ENCODE results near the gene AHDC1.

AHDC1 gene

GRCh38 chr1:27509127-27510080, 94.5 kb downstream of the AHDC1 start:
- Histone ChIP-seq H3K27me3 (ENCODE audit: insufficient read depth, low read length, poor library complexity) (no peaks in the 10 kb centered on the region), H3K79me1 (ENCODE audit: low read length) (no peaks in the 10 kb centered on the region), H2BK5ac (ENCODE audit: low read length) (no peak overlapping the region), H2AK5ac (ENCODE audit: low read length) (no peak overlapping the region), H3K4me1 (ENCODE audit: control insufficient read depth, low read depth, low read length) (no peaks in the 10 kb centered on the region), H2BK15ac (replicated peaks; ENCODE audit: low read depth) (no peak overlapping the region), H4K8ac (ENCODE audit: low read depth, low read length) (no peak overlapping the region), H2BK120ac (ENCODE audit: low read depth, low read length) (no peak overlapping the region), H3K23ac (ENCODE audit: low read length) (no peak overlapping the region), H3K18ac (ENCODE audit: low read length) (no peak overlapping the region), H3K4ac (ENCODE audit: low read depth, low read length) (no peak overlapping the region), H3K4me2 (ENCODE audit: low read length) (no peak overlapping the region), H3K79me2 (ENCODE audit: control insufficient read depth, insufficient read depth, low read length) (no peaks in the 10 kb centered on the region), H3K56ac (ENCODE audit: low read length) (peak overlapping the region; percentile 17), H3K36me3 (ENCODE audit: control insufficient read depth, insufficient read depth, low read length) (no peaks in the 10 kb centered on the region), H3K9ac (ENCODE audit: low read length) (no peak overlapping the region), H4K5ac (ENCODE audit: low read length) (no peak overlapping the region), H3K27ac (ENCODE audit: low read depth, low read length) (no peak overlapping the region), H3K4me3 (ENCODE audit: low read length) (no peak overlapping the region)
- WGBS (ENCODE audit: extremely low coverage, insufficient coverage, low lambda C conversion rate): no CpG with 5 or more reads among the region's 9 CpGs
- DNase-seq: no peak

- peak; percentile 84 for DNase-seq
- H3K23ac ChIP-seq (ENCODE audit: low read length): no peak overlapping the region
Measured at GRCh38 chr1:27507960-27508665, 95.8 kb downstream of the AHDC1 start.

GRCh38 chr1:27506703-27507102, 97.2 kb downstream of the AHDC1 start:
- H2AK5ac ChIP-seq (ENCODE audit: low read length): no peak overlapping the region
- H3K4me2 ChIP-seq (ENCODE audit: low read length): no peak overlapping the region
- no peak overlapping the region for H2BK120ac ChIP-seq (ENCODE audit: low read depth, low read length)
- WGBS (ENCODE audit: extremely low coverage, insufficient coverage, low lambda C conversion rate): no CpG with 5 or more reads among the region's 6 CpGs
- H3K27me3 ChIP-seq (ENCODE audit: insufficient read depth, low read length, poor library complexity): no peaks in the 10 kb centered on the region
- no peak overlapping the region for H3K9ac ChIP-seq (ENCODE audit: low read length)
- no peaks in the 10 kb centered on the region for H3K36me3 ChIP-seq (ENCODE audit: control insufficient read depth, insufficient read depth, low read length)
- no peaks in the 10 kb centered on the region for H3K79me1 ChIP-seq (ENCODE audit: low read length)
- H3K4ac ChIP-seq (ENCODE audit: low read depth, low read length): no peak overlapping the region
- no peak overlapping the region for H2BK5ac ChIP-seq (ENCODE audit: low read length)
- no peak overlapping the region for H4K5ac ChIP-seq (ENCODE audit: low read length)
- H3K56ac ChIP-seq (ENCODE audit: low read length): no peak overlapping the region
- H3K4me1 ChIP-seq (ENCODE audit: control insufficient read depth, low read depth, low read length): no peaks in the 10 kb centered on the region
- DNase-seq: no peak
- no peak overlapping the region for H3K18ac ChIP-seq (ENCODE audit: low read length)
- H3K4me3 ChIP-seq (ENCODE audit: low read length): no peak overlapping the region
- H4K8ac ChIP-seq (ENCODE audit: low read depth, low read length): no peak overlapping the region
- H3K27ac ChIP-seq (ENCODE audit: low read depth, low read length): no peak overlapping the region
- no peak overlapping the region for H3K23ac ChIP-seq (ENCODE audit: low read length)
- no peaks in the 10 kb centered on the region for H3K79me2 ChIP-seq (ENCODE audit: control insufficient read depth, insufficient read depth, low read length)
- H2BK15ac ChIP-seq (replicated peaks; ENCODE audit: low read depth): no peak overlapping the region

More at GRCh38 chr1:27507960-27508665, 95.8 kb downstream of the AHDC1 start:
- H3K36me3 ChIP-seq (ENCODE audit: control insufficient read depth, insufficient read depth, low read length): no peaks in the 10 kb centered on the region
- no peak overlapping the region for H2BK120ac ChIP-seq (ENCODE audit: low read depth, low read length)
- no peak overlapping the region for H3K4ac ChIP-seq (ENCODE audit: low read depth, low read length)
- no peak overlapping the region for H2AK5ac ChIP-seq (ENCODE audit: low read length)
- no peaks in the 10 kb centered on the region for H3K79me1 ChIP-seq (ENCODE audit: low read length)
- WGBS (ENCODE audit: extremely low coverage, insufficient coverage, low lambda C conversion rate): no CpG with 5 or more reads among the region's 6 CpGs
- no peak overlapping the region for H2BK5ac ChIP-seq (ENCODE audit: low read length)
- no peak overlapping the region for H2BK15ac ChIP-seq (replicated peaks; ENCODE audit: low read depth)
- H3K4me3 ChIP-seq (ENCODE audit: low read length): no peak overlapping the region
- H3K79me2 ChIP-seq (ENCODE audit: control insufficient read depth, insufficient read depth, low read length): no peaks in the 10 kb centered on the region
- no peak overlapping the region for H4K5ac ChIP-seq (ENCODE audit: low read length)
- no peaks in the 10 kb centered on the region for H3K4me1 ChIP-seq (ENCODE audit: control insufficient read depth, low read depth, low read length)
- H3K27ac ChIP-seq (ENCODE audit: low read depth, low read length): no peak overlapping the region
- no peak overlapping the region for H4K8ac ChIP-seq (ENCODE audit: low read depth, low read length)
- no peak overlapping the region for H3K56ac ChIP-seq (ENCODE audit: low read length)
- no peak overlapping the region for H3K18ac ChIP-seq (ENCODE audit: low read length)
- H3K27me3 ChIP-seq (ENCODE audit: insufficient read depth, low read length, poor library complexity): no peaks in the 10 kb centered on the region
- H3K4me2 ChIP-seq (ENCODE audit: low read length): no peak overlapping the region
- no peak overlapping the region for H3K9ac ChIP-seq (ENCODE audit: low read length)

- H3K27me3 ChIP-seq (ENCODE audit: insufficient read depth, low read length, poor library complexity): no peaks in the 10 kb centered on the region
- H4K8ac ChIP-seq (ENCODE audit: low read depth, low read length): no peak overlapping the region
- no peaks in the 10 kb centered on the region for H3K36me3 ChIP-seq (ENCODE audit: control insufficient read depth, insufficient read depth, low read length)
- H3K4me1 ChIP-seq (ENCODE audit: control insufficient read depth, low read depth, low read length): no peaks in the 10 kb centered on the region
- H3K79me1 ChIP-seq (ENCODE audit: low read length): no peaks in the 10 kb centered on the region
- no peak overlapping the region for H4K5ac ChIP-seq (ENCODE audit: low read length)
- H3K79me2 ChIP-seq (ENCODE audit: control insufficient read depth, insufficient read depth, low read length): no peaks in the 10 kb centered on the region
- H2BK5ac ChIP-seq (ENCODE audit: low read length): no peak overlapping the region
- no peak overlapping the region for H3K4me2 ChIP-seq (ENCODE audit: low read length)
- no CpG with 5 or more reads among the region's 5 CpGs for WGBS (ENCODE audit: extremely low coverage, insufficient coverage, low lambda C conversion rate)
- no peak overlapping the region for H3K9ac ChIP-seq (ENCODE audit: low read length)
- H3K18ac ChIP-seq (ENCODE audit: low read length): no peak overlapping the region
- no peak for DNase-seq
- H3K56ac ChIP-seq (ENCODE audit: low read length): peak overlapping the region; percentile 9
- no peak overlapping the region for H3K23ac ChIP-seq (ENCODE audit: low read length)
- no peak overlapping the region for H3K27ac ChIP-seq (ENCODE audit: low read depth, low read length)
- no peak overlapping the region for H2AK5ac ChIP-seq (ENCODE audit: low read length)
- no peak overlapping the region for H3K4ac ChIP-seq (ENCODE audit: low read depth, low read length)
- H2BK120ac ChIP-seq (ENCODE audit: low read depth, low read length): no peak overlapping the region
- no peak overlapping the region for H3K4me3 ChIP-seq (ENCODE audit: low read length)
- no peak overlapping the region for H2BK15ac ChIP-seq (replicated peaks; ENCODE audit: low read depth)
Measured at GRCh38 chr1:27505420-27505680, 98.6 kb downstream of the AHDC1 start.

- no CpG with 5 or more reads among the region's 13 CpGs for WGBS (ENCODE audit: extremely low coverage, insufficient coverage, low lambda C conversion rate)
- peak; percentile 74 for DNase-seq
Measured at GRCh38 chr1:27504588-27505419, 99.1 kb downstream of the AHDC1 start.

More at GRCh38 chr1:27504588-27505419, 99.1 kb downstream of the AHDC1 start:
- no peak overlapping the region for H3K9ac ChIP-seq (ENCODE audit: low read length)
- H3K23ac ChIP-seq (ENCODE audit: low read length): no peak overlapping the region
- H4K5ac ChIP-seq (ENCODE audit: low read length): no peak overlapping the region
- peak overlapping the region; percentile 18 for H3K27ac ChIP-seq (ENCODE audit: low read depth, low read length)
- H2BK5ac ChIP-seq (ENCODE audit: low read length): no peak overlapping the region
- H3K4ac ChIP-seq (ENCODE audit: low read depth, low read length): peak overlapping the region; percentile 82
- no peak overlapping the region for H3K4me3 ChIP-seq (ENCODE audit: low read length)
- H3K79me1 ChIP-seq (ENCODE audit: low read length): no peaks in the 10 kb centered on the region
- H3K56ac ChIP-seq (ENCODE audit: low read length): peak overlapping the region; percentile 80
- no peaks in the 10 kb centered on the region for H3K27me3 ChIP-seq (ENCODE audit: insufficient read depth, low read length, poor library complexity)
- no peak overlapping the region for H2AK5ac ChIP-seq (ENCODE audit: low read length)
- no peak overlapping the region for H2BK15ac ChIP-seq (replicated peaks; ENCODE audit: low read depth)
- H2BK120ac ChIP-seq (ENCODE audit: low read depth, low read length): no peak overlapping the region
- no peaks in the 10 kb centered on the region for H3K36me3 ChIP-seq (ENCODE audit: control insufficient read depth, insufficient read depth, low read length)
- no peaks in the 10 kb centered on the region for H3K4me1 ChIP-seq (ENCODE audit: control insufficient read depth, low read depth, low read length)
- no peak overlapping the region for H4K8ac ChIP-seq (ENCODE audit: low read depth, low read length)
- H3K18ac ChIP-seq (ENCODE audit: low read length): peak overlapping the region; percentile 43
- H3K4me2 ChIP-seq (ENCODE audit: low read length): no peak overlapping the region
- H3K79me2 ChIP-seq (ENCODE audit: control insufficient read depth, insufficient read depth, low read length): no peaks in the 10 kb centered on the region

Data from mesendoderm (in vitro differentiated cells).